DMS153 (cell line): ENCODE measurements around the gene VASP.

ENCODE experiments used
- DNase-seq: peaks from one replicate; lab custom pipeline; 2025; lab: John Stamatoyannopoulos, UW

VASP gene

DNA sequence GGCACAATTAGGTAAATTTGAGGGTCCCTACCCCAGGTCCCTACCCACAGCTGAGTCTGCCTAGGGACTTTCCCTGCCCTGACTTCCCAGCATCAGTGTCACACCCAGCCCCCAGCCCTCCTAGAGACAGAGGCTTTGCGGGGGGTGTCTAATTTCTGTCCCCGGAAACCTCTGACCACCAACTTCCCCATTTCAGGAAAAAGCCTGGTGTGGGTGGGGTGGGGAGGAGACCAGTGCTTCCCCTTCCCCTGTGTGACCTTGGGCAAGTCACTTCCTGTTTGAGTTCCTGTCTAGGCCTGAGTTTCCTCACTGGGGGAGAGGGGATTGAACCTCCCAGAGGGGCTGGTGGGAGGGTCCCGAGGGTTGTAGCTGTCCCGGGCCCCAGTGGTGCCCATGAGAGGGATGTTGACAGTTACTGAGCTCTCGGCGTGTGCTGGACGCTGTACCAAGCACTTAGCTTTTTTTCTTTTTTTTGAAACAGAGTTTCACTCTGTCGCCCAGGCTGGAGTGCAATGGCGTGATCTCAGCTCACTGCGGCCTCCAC lies 7.9 kb downstream of the VASP start:
- DNase-seq, result no peak

DNA sequence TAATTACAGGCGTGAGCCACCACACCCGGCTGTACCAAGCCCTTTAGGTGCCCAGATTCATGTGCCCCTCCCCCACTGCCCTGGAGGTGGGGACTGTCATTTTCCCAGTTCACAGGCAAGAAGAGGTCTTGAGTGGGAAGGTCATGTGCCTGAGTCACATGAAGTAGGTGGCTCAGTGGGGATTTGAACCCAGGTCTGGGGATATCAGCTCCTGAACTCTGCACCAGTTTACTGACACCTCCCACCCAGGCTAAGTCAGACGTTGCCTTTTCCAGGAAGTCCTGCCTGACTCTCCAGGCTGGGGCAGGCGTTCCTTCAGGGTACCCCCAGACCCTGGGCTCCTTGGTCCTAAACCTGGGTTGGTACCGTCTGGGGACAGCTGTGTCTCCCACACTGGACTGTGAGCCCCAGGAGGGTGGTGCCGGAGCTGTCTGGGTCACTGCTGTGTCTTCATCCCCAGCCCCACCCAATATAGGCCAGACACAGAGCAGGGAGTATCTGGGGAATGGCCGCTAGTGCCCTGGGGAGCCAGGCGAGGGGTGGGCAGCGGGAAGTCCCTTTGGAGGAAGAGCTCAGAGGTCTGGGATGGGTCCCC lies 8.6 kb downstream of the VASP start:
- DNase-seq, result no peak

DNA sequence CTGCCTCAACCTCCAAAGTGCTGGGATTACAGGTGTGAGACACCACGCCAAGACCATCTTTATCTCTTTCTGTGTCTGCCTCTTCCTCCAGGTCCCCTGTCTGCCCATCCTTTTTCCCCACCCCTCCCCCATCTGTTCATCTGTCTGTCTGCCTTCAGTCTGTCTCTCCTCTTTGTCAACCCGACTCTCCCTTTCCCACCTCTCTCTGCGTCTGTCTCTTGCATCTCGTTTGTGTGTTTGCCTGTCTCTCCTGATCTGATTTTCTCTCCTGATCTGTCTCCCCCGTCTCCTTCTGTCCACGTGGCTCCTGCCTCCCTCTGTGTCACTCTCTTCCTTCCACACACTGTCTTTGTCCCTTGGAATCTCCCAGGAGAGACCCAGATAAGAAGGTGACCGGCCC lies 10.0 kb downstream of the VASP start:
- DNase-seq, result no peak

DNA sequence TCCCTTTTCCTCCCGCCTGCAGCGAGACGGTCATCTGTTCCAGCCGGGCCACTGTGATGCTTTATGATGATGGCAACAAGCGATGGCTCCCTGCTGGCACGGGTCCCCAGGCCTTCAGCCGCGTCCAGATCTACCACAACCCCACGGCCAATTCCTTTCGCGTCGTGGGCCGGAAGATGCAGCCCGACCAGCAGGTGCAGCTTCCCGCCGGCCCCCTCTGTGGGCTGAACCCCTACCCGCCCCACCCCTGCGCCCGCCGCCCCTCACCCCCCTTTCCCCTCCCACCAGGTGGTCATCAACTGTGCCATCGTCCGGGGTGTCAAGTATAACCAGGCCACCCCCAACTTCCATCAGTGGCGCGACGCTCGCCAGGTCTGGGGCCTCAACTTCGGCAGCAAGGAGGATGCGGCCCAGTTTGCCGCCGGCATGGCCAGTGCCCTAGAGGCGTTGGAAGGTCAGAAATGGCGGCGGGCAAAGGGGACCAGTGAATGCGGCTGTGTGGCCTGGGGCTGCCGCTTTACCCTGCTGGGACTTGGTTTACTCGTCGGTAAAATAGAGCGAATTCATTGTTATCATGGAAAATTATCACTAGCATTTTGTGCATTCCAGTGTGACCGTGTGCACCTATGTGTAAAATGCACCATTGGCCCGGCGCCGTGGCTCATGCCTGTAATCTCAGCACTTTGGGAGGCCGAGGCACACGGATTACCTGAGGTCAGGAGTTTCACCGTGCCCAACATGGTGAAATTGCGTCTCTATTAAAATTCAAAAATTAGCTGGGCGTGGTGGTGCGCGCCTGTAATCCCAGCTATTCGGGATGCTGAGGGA lies 10.6 kb downstream of the VASP start:
- no peak for DNase-seq

DNA sequence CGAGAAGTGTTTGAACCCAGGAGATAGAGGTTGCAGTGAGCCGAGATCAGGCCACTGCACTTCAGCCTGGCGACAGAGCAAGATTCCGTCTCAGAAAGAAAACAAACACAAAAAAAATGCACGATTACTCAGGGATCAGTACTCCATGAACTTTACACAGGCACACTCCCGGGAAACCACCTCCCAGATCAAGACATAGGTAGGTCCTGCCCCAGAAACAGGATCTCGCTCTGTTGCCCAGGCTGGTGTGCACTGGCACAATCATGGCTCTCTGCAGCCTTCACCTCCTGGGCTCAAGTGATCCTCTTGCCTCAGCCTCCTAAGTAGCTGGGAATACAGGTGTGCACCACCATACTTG lies 11.2 kb downstream of the VASP start:
- DNase-seq, result no peak

DNA sequence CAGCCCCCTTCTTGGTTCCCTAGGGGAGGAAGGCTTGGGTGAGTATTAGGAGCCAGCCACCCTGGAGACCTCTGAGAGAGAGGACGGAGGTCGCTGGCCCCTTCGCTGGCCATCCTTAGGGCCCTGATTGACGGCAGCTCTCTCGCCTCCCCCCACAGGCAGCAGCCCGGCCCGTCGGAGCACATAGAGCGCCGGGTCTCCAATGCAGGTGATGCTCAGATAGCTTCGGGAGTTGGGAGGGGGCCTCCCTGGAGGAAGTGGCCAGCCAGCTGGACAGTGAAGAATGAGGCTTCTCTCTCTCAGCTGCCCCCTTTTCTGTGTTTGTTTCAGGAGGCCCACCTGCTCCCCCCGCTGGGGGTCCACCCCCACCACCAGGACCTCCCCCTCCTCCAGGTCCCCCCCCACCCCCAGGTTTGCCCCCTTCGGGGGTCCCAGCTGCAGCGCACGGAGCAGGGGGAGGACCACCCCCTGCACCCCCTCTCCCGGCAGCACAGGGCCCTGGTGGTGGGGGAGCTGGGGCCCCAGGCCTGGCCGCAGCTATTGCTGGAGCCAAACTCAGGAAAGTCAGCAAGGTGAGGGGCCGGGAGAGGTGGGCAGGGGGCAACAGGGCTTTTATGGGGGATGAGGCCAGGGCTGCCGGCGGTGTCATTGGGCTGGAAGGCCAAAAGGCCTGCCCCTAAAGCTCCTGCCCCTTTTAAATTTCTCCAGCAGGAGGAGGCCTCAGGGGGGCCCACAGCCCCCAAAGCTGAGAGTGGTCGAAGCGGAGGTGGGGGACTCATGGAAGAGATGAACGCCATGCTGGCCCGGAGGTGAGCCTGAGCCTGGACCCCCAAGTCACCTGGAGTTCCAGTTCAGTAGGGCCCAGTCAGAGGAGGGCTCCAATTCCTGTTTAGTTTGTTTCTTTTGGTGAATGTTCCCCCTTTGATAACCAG lies 15.0 kb downstream of the VASP start:
- DNase-seq, result no peak

DNA sequence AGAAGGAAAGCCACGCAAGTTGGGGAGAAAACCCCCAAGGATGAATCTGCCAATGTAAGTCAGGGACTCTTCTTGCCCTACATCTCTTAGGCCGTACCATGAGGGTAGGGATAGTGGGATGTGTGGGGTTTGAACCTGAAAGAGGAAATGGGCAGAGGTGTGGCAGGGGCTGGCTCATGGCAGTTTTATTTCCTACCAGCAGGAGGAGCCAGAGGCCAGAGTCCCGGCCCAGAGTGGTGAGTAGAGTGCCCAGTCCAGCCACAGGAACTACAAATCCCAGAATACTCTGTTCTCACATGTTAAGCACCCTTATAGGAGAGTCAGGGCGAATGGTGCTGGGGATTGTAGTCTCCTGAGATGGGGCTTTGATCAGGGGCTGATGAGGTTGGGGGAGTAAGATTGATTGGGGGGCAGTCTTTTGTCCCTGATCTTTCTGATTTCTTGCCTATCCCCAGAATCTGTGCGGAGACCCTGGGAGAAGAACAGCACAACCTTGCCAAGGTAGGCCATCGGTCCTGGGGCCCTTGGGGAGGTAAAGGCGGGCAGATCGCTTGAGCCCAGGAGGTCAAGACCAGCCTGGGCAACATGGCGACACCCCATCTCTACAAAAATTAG lies 16.5 kb downstream of the VASP start:
- DNase-seq, result peak; percentile 88

DNA sequence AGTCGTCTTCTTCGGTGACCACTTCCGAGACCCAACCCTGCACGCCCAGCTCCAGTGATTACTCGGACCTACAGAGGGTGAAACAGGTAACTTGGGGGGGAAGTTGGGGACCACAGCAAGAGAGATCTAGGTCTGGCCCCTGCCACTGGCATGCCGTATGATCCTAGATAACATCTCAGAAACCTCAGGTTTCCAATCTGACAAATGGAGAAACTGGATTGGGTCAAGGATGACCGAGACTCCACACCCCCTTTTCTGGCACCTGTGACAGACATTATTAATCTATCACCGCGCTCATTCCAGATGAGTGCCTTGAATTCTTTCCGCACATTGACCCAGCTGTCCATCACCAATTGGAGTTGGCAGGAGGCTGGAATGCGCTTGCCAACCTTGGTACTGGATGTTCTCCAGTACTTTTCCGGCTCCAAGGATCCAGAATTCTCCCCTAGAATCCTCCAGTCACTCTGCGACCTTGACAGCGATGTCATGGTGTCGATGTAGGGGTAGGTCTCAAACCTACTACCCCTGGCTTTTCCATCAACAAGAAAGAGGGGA lies 17.4 kb downstream of the VASP start:
- DNase-seq, result no peak

DNA sequence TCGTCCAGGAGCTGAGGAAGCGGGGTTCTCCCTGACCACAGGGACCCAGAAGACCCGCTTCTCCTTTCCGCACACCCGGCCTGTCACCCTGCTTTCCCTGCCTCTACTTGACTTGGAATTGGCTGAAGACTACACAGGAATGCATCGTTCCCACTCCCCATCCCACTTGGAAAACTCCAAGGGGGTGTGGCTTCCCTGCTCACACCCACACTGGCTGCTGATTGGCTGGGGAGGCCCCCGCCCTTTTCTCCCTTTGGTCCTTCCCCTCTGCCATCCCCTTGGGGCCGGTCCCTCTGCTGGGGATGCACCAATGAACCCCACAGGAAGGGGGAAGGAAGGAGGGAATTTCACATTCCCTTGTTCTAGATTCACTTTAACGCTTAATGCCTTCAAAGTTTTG lies 18.9 kb downstream of the VASP start:
- DNase-seq, result peak; percentile 23

DNA sequence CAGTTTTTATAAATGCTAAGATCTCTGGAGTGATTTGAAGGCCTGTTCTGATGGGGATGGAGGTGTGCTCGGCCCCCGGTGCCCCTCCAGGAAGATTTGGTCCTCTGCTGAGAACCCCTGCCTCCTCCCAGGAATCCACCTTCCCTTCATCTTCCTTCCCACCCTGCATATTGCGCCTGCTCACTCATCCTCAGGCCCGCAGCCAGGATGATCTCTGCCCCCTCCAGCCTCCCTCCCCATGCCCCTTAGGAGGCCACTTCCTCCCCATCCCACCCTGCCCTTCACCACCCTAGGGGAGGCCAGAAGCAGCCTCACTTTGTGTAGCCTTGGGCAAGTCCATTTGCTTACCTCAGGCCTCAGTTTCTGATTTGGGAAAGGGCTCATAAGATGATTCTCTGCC lies 19.7 kb downstream of the VASP start:
- no peak for DNase-seq

DNA sequence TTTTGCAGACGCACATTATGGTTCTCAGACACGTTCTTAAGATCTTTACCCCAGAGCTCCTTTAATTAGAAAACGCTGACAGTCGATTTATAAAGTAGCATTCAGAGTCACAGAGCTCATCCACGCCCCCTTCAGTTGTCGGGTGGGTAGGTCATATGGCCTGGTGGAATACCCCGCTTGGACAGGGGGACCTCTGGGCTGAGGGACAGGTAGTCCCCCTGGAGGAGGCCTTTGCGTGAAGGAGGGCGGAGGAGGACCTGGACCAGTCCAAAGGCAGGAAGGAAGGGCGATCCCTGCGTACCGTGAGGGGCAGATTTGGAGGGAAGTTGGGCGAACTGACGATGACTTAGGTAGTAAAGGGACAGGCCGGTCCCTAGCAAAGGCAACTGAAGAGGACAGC lies 20.5 kb downstream of the VASP start:
- DNase-seq, result no peak

DNA sequence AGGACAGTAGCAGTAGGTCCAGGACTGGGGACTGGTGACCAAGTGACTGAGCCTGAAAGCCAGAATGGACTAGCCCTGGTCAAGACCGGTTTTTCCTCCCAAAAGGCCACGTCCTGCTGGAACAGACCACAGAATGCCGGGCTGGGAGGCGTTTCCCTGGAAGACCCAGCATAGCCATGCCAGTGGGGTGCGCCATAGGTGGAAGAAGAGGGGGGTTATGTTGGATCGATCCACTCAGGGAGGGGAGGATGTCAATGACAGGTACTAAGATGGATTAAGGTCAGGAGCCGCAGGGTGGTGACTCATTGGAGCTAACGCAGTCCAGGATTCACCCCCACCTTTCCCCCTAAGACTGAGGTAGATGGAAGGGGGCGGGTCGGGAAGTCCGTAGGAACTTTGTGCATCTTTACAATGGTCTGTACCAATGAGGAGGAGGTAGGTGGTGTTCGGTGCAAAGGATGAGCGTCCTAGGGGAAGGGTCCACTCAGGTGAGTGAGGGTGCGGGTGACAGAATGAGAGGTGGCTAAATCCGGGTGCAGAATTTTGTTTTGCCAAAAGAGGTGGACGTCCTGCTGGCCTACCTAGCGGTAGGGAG lies 21.0 kb downstream of the VASP start:
- no peak for DNase-seq

DNA sequence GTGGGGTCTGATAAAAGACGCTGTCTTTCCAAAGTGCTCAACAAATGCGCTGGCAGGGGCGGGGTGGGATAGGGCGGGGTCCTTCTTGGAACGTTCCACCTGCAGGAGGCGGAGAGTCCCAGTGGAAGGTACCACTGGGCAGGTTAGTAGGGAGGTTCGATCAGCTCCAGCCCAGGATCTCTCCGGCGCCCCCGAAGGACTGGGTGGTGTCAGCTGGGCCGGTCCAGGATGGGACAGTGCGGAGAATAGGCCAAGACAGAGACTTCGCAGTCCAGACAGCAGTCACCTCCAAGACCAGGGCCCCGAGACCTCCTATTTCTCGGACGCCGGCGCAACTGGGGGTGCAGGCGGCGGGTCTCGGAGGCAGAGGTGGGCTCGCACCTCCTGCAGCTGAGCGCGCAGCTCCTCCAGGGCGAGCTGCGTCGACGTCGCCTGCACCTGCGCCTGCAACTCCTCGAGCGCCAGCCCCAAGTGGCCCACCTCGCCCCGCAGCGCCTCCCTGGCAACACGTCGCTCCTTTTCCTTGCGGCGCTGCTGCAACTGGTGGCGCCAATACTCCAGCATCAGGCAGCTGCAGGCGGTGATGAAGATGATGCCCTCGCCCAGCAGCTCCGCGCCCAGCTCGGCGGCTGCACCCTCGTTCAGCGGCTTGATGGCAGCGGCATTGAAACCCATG lies 21.6 kb downstream of the VASP start:
- DNase-seq, result peak; percentile 48

DNA sequence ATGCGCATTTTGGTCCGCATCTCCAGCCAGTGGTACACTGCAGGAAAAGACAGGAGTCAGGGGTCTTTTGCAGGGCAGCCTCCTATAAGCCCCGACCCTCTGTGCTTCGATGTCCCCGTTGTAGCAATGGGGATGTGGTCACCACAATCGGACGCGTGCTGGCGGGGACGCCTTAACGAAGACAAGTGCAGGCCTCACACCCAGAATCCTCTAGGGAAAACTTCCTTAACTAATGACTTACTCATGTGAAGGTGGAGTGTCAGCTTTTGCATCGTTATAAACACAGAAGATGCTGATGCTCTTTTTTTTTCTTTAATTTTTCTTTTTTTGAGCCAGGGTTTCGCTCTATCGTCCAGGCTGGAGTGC lies 22.1 kb downstream of the VASP start:
- no peak for DNase-seq

DNA sequence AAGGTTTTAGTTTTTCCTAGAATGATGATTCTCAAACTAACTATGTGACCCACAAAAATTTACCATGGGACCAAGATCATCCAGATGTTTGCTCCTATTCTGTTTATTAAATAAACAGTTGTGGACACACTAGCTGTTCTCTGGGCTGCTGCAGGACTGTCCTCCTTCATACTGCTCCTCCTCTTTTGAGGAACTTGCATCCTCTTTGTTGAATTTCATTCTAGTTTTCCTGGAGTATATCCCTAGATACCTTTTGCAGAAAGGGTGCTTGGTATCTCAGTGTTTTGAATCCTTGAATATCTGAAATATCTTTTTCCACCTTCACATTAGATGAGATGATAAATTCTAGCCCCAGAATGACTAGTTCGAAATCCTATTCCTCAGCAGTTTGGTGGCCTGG lies 24.1 kb downstream of the VASP start:
- DNase-seq, result no peak

DNA sequence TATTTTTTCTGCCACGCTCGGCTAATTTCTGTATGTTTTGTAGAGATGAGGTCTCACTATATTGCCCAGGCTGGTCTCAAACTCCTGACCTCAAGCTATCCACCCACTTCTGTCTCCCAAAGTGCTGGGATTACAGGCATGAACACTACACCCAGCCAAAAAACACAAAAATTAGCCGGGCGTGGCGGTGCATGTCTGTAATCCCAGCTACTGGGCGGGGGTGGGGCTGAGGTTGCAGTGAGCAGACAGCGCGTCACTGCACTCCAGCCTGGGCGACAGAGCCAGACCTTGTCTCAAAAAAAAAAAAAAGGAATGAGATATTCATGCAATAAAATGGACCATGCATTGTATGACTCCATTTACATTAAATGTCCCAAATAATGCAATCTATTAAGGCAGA lies 32.2 kb downstream of the VASP start:
- DNase-seq, result no peak

DNA sequence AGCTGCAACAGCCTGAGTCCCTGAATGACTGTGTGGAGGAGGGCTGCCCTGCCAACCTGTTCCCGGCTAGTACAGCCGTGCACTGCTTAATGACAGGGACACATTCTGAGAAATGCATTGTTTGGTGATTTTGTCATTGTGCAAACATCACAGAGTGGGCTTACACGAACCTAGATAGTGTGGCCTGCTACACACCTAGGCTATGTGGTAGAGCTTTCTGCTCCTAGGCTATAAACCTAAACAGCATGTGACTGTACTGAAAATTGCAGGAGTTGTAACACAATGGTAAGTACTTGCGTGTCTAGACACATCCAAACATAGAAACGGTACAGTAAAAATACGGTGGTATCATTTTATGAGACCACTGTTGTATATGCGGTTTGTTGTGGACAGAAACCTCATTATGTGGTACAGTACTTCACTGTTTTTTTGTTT lies 35.0 kb downstream of the VASP start:
- DNase-seq, result peak; percentile 27

DNA sequence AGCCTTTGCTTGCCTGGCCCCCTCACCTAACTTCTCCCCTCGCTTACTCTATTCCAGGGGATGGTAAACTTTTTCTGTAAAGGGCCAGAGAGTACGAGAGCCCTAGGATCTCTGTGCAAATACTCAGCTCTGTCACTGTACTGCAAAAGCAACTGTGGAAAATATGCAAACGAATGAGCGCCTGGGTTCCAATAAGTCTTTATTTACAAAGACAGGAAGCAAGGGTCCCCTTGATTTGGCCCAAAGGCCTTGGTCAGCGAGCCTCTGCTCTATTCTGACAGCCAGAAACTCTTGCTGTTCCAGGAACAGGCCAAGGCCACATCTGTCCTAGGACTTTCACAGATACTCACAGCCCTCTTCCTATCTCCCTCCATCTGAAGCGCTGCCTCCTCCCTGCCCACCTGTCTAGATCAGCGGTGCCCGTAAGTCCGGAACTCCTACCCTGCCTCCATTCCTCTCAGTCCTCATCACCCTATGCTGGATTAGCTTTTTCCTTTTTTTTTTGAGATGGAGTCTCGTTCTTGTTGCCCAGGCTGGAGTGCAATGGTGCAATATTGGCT lies 40.0 kb downstream of the VASP start:
- no peak for DNase-seq

DNA sequence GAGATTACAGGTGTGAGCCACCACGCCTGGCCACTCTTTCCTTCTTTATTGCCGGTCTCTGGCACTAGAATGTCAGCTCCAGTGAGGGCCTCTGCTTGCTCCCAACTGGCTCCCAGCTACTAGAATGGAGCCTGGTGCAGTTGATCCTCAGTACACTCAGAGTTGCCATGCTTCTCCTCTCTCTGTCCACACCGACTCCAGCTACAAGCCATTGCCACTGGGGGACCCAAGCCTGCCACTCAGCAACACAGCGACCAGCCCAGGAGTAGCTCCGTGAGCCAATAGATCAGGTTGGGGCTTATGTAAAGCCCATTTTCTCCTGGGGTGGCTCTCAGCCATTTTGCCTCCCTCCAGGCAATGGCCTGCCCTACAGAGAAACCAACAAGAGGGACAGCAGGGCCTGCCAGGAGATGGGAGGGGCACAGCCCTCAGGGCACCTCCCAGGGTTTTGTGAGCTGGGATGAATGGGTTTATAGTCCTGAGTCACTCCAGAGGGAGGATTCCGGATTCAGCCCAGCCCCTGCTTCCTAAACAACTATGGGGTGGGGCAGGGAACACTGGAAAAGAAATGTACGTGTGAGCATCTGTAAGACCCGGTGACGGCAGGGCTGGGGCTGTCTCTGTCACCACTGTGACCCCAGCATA lies 40.8 kb downstream of the VASP start:
- DNase-seq, result no peak

DNA sequence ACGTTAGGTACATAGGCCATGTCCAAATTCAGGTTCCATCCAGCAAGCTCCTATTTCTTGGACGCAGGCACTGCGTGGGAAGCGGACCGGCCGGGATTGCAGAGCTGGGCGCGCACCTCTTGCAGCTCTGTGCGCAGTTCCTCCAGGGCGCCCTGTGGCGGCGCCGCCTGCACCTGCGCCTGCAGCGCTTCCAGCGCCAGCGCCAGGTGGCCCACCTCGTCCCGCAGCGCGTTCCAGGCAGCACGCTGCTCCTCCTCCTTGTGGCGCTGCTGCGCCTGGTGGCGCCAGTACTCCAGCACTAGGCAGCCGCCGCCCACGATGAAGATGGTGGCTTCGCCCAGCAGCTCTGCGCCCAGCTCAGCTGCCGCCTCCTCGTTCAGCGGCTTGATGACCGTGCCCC lies 46.2 kb downstream of the VASP start:
- no peak for DNase-seq
